GM19099 (cell line): ENCODE measurements around the gene EFNB2.

ENCODE experiments used
- POLR2A ChIP-seq: IDR thresholded peaks from 3 replicates; pipeline ENCODE4 v1.6.1; 2011; ENCODE audit warnings: low read depth; ENCODE audit not compliant: insufficient read length; ENCODE audit errors: extremely low read depth

The EFNB2 gene

GRCh38 chr13:106522112-106522705, 13.3 kb downstream of the EFNB2 start:
- TF ChIP-seq POLR2A: no peak

- no peak for TF ChIP-seq POLR2A
Observed at GRCh38 chr13:106521095-106521799, 14.2 kb downstream of the EFNB2 start.

- no peak for TF ChIP-seq POLR2A
Observed at GRCh38 chr13:106520251-106521054, 15.0 kb downstream of the EFNB2 start.

GRCh38 chr13:106518512-106518911, 16.9 kb downstream of the EFNB2 start:
- no peak for TF ChIP-seq POLR2A

- TF ChIP-seq POLR2A: no peak
Observed at GRCh38 chr13:106517109-106517847, 18.2 kb downstream of the EFNB2 start.

- TF ChIP-seq POLR2A: no peak
Observed at GRCh38 chr13:106515635-106516254, 19.7 kb downstream of the EFNB2 start.

GRCh38 chr13:106514928-106515634, 20.4 kb downstream of the EFNB2 start:
- TF ChIP-seq POLR2A: no peak

- no peak for TF ChIP-seq POLR2A
Observed at GRCh38 chr13:106513025-106513983, 22.2 kb downstream of the EFNB2 start.

- TF ChIP-seq POLR2A: no peak
Observed at GRCh38 chr13:106507560-106508274, 27.7 kb downstream of the EFNB2 start.

- no peak for TF ChIP-seq POLR2A
Observed at GRCh38 chr13:106506286-106506685, 29.2 kb downstream of the EFNB2 start.

- TF ChIP-seq POLR2A: no peak
Observed at GRCh38 chr13:106505732-106506131, 29.7 kb downstream of the EFNB2 start.

GRCh38 chr13:106505295-106505694, 30.2 kb downstream of the EFNB2 start:
- TF ChIP-seq POLR2A: no peak
